ENCODE measurements around the gene CHST15.

- TF ChIP-seq CTCF (IDR thresholded peaks at IDR 0.05; ENCODE audit: low read depth, low read length, poor library complexity, severe bottlenecking), result no peak
- TF ChIP-seq EZH2phosphoT487 (IDR thresholded peaks at IDR 0.05; ENCODE audit: borderline replicate concordance, low read length), result no peak
These were observed 26.4 kb downstream of the CHST15 start for GRCh38 chr10:124066781-124067714.
